GM18870 (cell line): ENCODE results near the gene DMAP1.

Source experiments
- ATAC-seq: cut with Tn5 transposase; IDR thresholded peaks from one replicate; pipeline ENCODE4 v1.9.1; 2021; ENCODE audit warnings: moderate library complexity; ENCODE audit not compliant: unreplicated experiment

Gene DMAP1

GRCh38 chr1:44227211-44227610 lies 13.9 kb downstream of the DMAP1 start:
- ATAC-seq: no peak

GRCh38 chr1:44228218-44228617 lies 14.9 kb downstream of the DMAP1 start:
- ATAC-seq: no peak

GRCh38 chr1:44229435-44230167 lies 16.3 kb downstream of the DMAP1 start:
- no peak for ATAC-seq

GRCh38 chr1:44230796-44231195 lies 17.5 kb downstream of the DMAP1 start:
- ATAC-seq: no peak

- no peak for ATAC-seq
Observed at GRCh38 chr1:44233593-44233992, 20.3 kb downstream of the DMAP1 start.

GRCh38 chr1:44235808-44236207 lies 22.5 kb downstream of the DMAP1 start:
- ATAC-seq: no peak

- no peak for ATAC-seq
Observed at GRCh38 chr1:44236490-44237272, 23.4 kb downstream of the DMAP1 start.

GRCh38 chr1:44237721-44238457 lies 24.6 kb downstream of the DMAP1 start:
- no peak for ATAC-seq

GRCh38 chr1:44238660-44239059 lies 25.4 kb downstream of the DMAP1 start:
- ATAC-seq: no peak

- no peak for ATAC-seq
Observed at GRCh38 chr1:44239331-44239960, 26.2 kb downstream of the DMAP1 start.

- ATAC-seq: no peak
Observed at GRCh38 chr1:44239961-44240371, 26.7 kb downstream of the DMAP1 start.

GRCh38 chr1:44240802-44241671 lies 27.8 kb downstream of the DMAP1 start:
- ATAC-seq: no peak

- ATAC-seq: no peak
Observed at GRCh38 chr1:44242746-44243145, 29.5 kb downstream of the DMAP1 start.

- no peak for ATAC-seq
Observed at GRCh38 chr1:44243782-44244495, 30.7 kb downstream of the DMAP1 start.

GRCh38 chr1:44244986-44245385 lies 31.7 kb downstream of the DMAP1 start:
- ATAC-seq: no peak

GRCh38 chr1:44246806-44247205 lies 33.5 kb downstream of the DMAP1 start:
- ATAC-seq: no peak

GRCh38 chr1:44249543-44249942 lies 36.3 kb downstream of the DMAP1 start:
- ATAC-seq: no peak

GRCh38 chr1:44250068-44250781 lies 37.0 kb downstream of the DMAP1 start:
- no peak for ATAC-seq

GRCh38 chr1:44251486-44251885 lies 38.2 kb downstream of the DMAP1 start:
- ATAC-seq: no peak
